Fibroblast of peridontal ligament (primary cell): ENCODE data around the gene NR3C2.

Experiments used
- DNase-seq: peaks from one replicate; pipeline ENCODE4 v3.0.0-alpha.2; 2010; ENCODE audit errors: extremely low read depth

The NR3C2 gene

GRCh38 chr4:148312956-148313490 lies 129.2 kb downstream of the NR3C2 start:
- no peak for DNase-seq

GRCh38 chr4:148311526-148311925 lies 130.7 kb downstream of the NR3C2 start:
- no peak for DNase-seq

GRCh38 chr4:148310756-148311155 lies 131.5 kb downstream of the NR3C2 start:
- no peak for DNase-seq

GRCh38 chr4:148305751-148306150 lies 136.5 kb downstream of the NR3C2 start:
- no peak for DNase-seq

GRCh38 chr4:148302416-148302815 lies 139.8 kb downstream of the NR3C2 start:
- no peak for DNase-seq

GRCh38 chr4:148300877-148301276 lies 141.3 kb downstream of the NR3C2 start:
- no peak for DNase-seq

- no peak for DNase-seq
Measured at GRCh38 chr4:148299337-148299736, 142.9 kb downstream of the NR3C2 start.

- no peak for DNase-seq
Measured at GRCh38 chr4:148296498-148296897, 145.7 kb downstream of the NR3C2 start.

GRCh38 chr4:148295642-148296041 lies 146.6 kb downstream of the NR3C2 start:
- no peak for DNase-seq

- DNase-seq, result no peak
Measured at GRCh38 chr4:148293571-148293970, 148.6 kb downstream of the NR3C2 start.

- DNase-seq, result no peak
Measured at GRCh38 chr4:148292686-148293085, 149.5 kb downstream of the NR3C2 start.

- DNase-seq, result no peak
Measured at GRCh38 chr4:148289740-148290139, 152.5 kb downstream of the NR3C2 start.

GRCh38 chr4:148288448-148288847 lies 153.8 kb downstream of the NR3C2 start:
- no peak for DNase-seq

- no peak for DNase-seq
Measured at GRCh38 chr4:148287111-148287510, 155.1 kb downstream of the NR3C2 start.

GRCh38 chr4:148286012-148286411 lies 156.2 kb downstream of the NR3C2 start:
- DNase-seq, result no peak

- DNase-seq, result no peak
Measured at GRCh38 chr4:148283665-148284064, 158.5 kb downstream of the NR3C2 start.

- DNase-seq, result no peak
Measured at GRCh38 chr4:148278310-148278709, 163.9 kb downstream of the NR3C2 start.

- no peak for DNase-seq
Measured at GRCh38 chr4:148275266-148275665, 166.9 kb downstream of the NR3C2 start.

- DNase-seq, result no peak
Measured at GRCh38 chr4:148273501-148273986, 168.7 kb downstream of the NR3C2 start.

- DNase-seq, result no peak
Measured at GRCh38 chr4:148271166-148271565, 171.0 kb downstream of the NR3C2 start.

- DNase-seq, result no peak
Measured at GRCh38 chr4:148270630-148271029, 171.6 kb downstream of the NR3C2 start.

GRCh38 chr4:148268835-148269234 lies 173.4 kb downstream of the NR3C2 start:
- no peak for DNase-seq

GRCh38 chr4:148266921-148267320 lies 175.3 kb downstream of the NR3C2 start:
- DNase-seq, result no peak

GRCh38 chr4:148266240-148266639 lies 176.0 kb downstream of the NR3C2 start:
- DNase-seq, result no peak
